ENCODE measurements around the gene SNRNP35.
"Not testable (repeated sequence)": the region's sequence is repeated elsewhere in the genome, so short reads cannot be mapped to it uniquely, and the experiment has no call there.

The SNRNP35 gene, protein sequence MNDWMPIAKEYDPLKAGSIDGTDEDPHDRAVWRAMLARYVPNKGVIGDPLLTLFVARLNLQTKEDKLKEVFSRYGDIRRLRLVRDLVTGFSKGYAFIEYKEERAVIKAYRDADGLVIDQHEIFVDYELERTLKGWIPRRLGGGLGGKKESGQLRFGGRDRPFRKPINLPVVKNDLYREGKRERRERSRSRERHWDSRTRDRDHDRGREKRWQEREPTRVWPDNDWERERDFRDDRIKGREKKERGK

DNA sequence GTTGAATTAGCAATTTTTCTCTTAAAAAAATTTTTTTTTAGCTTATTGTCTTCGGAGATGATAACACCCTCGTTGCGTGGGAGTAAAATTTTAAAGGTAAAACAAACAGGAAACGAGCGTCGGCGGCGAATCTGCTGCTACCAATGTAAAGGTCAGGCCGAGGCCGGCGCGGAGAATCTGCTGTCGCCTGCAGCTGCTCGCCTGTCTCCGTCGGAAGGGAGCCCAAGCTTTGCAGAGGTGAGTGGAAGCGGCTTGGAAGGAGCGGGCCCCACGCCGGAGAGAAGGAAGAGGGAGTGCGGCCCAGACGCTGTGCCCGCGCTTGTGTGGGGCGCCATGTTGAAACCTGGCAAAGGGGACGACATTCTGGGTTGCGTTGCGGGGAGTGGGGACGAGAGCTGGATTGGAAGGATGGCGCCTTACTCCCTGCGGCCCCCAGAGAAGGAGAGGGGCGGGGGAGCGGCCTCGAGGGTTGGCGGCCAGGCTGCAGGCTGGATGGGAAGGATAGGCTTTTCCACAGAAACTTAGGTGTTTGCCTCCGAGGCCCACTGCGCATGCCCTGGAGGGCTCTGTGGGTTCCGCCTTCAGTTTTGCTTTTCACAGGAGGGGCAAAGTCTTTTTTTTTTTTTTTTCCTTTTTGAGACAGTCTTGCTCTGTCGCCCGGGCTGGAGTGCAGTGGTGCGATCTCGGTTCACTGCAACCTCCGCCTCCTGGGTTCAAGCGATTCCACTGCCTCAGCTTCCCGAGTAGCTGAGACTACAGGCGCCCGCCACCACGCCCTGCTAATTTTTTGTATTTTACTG lies at the start of gene SNRNP35:
Gene SNRNP35, plus strand, starts transcription at position 160 of the 800 bp plus-strand sequence. CDS start 7,402 bp downstream, outside the sequence.
- DNase-seq, result peak; percentile 80

DNA sequence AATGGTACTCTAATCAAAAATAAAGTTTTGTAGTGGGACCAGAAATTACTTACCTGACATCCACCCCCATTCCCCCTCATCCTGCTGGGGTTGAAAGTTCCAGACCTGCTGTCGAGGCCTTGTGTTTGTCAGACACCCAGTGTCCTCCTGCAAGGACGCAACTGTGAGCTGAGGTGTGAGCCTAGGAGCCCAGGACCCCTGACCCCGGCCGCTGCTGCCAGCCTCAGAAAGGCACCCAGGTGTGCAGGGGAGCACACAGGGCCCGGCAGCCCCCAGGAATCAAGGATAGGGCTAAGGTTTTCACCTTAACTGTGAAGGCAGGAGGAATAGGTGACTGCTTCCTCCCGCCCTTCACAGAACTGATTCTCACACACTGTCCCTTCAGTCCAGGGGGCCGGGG lies 49.3 kb upstream of the SNRNP35 start:
- not testable (repeated sequence) for DNase-seq

DNA sequence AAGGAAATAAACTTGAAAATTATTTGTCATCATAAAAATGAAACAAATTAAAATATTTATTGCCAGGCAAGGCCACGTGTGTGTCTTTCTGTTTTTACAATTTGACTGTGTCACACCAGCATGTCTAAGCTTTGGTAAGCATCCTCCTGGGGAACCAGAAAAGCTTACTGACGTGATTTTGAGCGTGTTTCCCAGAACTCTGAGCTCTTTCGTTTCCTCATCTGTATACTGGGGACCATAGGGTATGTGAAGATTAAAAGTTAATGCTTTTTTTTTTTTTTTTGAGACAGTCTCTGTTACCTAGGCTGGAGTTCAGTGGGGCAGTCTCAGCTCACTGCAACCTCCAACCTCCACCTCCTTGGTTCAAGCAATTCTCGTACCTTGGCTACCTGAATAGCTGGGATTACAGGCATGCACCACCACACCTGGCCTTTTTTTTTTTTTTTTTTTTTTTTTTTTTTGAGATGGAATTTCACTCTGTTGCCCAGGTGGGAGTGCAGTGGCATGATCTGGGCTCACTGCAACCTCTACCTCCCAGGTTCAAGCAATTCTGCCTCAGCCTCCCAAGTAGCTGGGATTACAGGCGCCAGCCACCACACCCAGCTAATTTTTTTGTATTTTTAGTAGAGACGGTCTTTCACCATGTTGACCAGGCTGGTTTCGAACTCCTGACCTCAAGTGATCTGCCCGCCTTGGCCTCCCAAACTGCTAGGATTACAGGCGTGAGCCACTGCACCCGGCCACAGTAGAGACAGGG lies 48.5 kb upstream of the SNRNP35 start:
- DNase-seq, result peak; percentile 75

DNA sequence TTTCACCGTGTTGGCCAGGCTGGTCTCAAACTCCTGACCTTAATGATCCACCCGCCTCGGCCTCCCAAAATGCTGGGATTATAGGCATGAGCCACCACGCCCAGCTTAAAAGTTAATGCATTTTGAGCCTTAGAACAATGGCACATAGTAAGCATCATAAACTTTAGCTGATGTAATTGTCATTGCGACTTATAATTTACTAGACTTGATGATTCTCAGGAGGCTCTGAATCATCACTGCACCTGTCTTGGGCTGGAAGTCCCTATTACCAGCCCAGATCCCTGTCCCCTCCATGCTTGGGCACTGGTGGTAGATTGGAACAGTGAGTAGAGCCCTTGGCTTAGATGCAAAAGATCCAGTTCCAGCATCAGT lies 47.9 kb upstream of the SNRNP35 start:
- DNase-seq, result no peak

DNA sequence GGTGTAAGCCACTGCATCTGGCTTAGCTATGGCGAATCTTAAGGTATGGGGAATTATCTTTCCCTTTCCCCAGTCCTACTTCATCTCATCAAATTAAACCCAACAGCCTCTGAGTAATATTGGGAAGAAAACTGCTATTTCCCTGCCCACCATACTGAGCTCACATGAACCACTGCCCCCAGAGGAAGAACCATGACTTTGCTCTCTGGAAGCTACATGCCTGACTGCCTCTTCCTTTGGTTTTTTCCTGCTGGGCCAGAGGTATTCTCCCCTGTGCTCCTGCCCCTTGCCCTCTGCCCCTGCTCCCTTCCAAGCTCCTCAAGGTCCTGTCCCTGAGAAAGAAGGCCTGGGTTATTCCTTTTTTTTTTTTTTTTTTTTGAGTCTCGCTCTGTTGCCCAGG lies 36.6 kb upstream of the SNRNP35 start:
- no peak for DNase-seq

DNA sequence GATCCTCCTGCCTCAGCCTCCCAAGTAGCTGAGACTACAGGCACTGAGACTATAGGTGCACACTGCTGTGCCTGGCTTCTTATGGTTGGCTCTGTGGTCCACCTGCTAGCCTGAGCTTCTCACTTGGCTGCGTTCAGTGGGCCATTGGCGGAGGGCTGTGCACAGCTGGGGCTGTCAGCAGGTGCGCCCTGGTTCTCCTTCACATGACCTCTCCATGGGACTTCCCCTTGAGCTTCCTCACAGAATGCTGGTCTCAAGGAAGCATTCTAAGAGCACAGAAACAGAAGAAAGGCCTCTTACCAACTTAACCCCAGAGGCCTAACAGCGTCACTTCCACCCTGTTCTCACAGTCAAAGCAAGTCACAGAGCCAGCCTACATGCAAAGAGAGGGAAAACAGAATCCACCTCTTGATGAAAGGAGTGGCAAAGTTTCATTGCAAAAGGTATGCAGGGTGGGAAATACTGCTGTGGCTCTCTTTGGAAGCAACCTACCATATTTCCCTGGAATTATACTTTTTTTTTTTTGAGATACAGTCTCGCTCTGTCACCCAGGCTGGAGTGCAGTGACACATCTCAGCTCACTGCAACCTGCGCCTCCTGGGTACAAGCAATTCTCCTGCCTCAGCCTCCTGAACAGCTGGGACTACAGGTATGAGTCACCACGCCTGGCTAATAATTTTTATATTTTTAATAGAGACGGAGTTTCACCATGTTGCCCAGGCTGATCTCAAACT lies 30.7 kb upstream of the SNRNP35 start:
- no peak for DNase-seq

DNA sequence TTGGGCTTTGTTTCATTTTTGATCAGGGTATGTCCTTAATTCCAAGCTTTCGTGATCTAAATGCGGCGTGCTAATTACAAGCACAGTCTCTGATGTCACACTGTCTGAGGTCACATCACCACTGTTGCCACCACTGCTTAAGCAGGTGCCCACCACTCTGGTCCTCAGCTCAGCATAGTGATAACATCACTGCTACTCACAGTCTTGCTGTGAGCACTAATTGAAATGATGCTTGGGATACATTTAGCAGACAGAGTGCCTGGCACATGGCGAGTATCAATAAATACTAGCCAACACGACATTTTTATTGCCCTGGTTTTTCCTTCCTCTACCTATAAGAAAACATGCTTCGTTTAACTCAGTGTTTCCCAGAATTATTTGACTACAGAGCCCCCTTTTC lies 29.3 kb upstream of the SNRNP35 start:
- no peak for DNase-seq

DNA sequence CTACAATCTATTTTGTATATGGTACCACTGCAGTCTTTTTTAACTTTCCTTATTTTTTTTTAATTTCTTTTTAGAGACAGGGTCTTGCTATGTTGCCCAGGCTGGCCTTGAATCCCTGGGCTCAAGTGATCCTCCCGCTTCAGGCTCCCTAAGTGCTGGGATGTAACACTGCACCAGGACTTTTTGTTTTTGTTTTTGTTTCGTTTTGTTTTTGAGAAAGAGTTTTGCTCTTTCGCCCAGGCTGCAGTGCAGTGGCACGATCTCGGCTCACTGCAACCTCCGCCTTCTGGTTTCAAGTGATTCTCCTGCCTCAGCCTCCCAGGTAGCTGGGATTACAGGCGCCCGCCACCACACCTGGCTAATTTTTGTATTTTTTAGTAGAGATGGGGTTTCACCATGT lies 28.8 kb upstream of the SNRNP35 start:
- DNase-seq, result not testable (repeated sequence)

DNA sequence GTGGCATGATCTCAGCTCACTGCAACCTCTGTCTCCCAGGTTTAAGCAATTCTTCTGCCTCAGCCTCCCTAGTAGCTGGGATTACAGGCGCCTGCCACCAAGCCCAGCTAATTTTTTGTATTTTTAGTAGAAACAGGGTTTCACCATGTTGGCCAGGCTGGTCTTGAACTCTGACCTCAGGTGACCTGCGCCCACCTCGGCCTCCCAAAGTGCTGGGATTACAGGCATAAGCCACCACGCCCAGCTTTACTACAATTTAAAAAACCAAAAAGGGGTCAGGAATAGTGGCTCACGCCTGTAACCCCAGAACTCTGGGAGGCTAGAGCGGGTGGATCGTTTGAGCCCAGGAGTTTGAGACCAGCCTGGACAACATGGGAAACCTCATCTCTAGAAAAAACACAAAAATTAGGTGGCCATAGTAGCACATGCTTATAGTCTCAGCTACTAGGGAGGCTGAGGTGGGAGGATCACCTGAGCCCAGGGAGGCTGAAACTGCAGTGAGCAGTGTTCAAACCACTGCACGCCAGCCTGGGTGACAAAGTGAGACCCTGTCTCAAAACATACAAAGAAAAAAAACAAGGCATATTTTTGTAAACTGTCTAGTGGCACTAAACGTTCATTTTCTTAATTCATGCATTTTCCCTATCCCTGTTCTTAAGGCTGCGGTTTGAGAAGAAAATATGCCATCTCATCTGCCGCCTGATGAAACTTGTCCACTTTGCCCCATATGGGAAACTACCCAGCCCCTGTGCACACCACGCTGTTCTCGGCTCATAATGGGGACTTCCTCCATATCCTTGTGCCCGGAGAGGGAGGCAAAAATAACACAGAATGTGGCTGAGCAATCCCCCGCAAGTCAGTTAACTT lies 25.8 kb upstream of the SNRNP35 start:
- peak; percentile 57 for DNase-seq

DNA sequence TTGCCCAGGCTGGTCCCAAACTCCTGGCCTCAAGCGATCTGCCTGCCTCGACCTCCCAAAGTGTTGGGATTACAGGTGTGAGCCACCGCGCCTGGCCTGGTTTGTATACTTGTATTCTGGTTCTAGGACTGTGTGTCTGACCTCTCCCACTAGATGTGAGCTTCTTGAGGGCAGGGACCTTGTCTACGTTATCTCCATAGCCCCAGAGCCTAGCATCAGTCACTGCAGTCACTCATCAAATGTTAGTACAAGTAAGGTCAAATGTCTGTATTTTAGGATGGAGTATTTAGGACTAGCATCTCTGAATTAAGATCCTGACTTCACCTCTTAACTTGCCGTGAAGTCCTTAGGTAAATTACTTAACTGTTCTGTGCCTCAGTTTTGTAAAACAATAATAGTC lies 24.3 kb upstream of the SNRNP35 start:
- no peak for DNase-seq

DNA sequence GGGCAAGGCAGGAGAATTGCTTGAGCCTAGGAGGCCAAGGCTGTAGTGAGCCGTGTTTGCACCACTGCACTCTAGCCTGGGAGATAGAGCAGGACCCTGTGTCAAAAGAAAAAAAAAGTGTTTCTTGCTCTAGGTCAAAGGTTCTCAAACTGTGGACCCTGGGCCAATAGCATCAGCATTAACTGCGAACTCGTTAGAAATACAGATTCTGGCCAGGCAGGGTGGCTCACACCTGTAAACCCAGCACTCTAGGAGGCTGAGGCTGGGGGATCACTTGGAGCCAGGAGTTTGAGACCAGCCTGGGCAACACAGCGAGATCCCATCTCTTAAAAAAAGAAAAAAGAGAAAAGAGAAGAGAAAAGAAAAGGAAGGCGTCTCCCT lies 22.3 kb upstream of the SNRNP35 start:
- peak; percentile 25 for DNase-seq

DNA sequence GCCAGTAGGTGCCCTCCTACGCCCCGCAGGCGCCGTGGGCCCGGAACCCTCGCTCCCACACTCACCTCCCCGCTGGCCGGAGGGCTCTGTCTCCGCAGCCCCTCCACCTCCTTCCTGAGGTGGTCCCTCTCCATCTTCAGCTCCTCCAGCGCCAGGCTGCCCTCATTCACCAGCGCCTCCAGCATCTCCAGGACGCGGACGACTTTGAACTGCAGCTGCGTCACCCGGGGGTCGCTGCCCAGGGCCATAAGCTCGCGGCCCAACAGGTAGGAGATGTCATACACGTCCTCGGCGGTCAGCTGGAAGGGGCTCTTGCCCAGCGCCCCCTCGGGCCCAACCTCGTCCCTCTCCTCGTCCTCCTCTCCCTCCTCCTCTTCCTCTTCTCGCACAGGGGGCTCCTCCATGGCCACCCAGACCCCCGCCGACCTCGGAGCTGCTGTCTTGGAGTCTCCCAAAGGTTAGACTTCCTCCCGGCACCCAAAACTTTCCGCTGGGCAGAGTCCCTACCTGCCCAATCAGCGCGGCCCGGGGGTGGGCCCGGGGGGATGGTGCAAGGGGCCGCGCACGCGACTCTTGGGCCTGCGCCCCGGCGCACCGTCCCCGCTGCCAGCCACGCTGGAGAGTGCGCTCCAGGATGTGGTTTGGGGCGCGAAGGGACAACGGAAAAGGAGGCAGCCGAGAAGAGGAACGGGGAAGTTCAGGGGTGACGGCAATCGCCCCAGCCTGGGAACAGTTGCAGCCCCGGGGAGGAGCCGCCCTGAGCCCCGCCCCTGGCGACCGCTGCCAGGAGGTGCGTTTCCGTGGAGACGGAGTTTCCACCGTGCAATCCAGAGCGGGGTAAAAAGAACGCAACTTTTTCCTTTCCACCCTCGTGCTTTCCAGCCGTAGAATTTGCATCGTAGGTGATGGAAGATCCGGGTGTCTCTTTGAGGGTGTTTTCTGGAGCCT lies 21.6 kb upstream of the SNRNP35 start, which contains the start of gene RILPL2:
Gene RILPL2, minus strand, starts transcription at position 668 of the 948 bp plus-strand sequence. Its CDS starts 264 bp downstream, at position 404.
- peak; percentile 97 for DNase-seq

DNA sequence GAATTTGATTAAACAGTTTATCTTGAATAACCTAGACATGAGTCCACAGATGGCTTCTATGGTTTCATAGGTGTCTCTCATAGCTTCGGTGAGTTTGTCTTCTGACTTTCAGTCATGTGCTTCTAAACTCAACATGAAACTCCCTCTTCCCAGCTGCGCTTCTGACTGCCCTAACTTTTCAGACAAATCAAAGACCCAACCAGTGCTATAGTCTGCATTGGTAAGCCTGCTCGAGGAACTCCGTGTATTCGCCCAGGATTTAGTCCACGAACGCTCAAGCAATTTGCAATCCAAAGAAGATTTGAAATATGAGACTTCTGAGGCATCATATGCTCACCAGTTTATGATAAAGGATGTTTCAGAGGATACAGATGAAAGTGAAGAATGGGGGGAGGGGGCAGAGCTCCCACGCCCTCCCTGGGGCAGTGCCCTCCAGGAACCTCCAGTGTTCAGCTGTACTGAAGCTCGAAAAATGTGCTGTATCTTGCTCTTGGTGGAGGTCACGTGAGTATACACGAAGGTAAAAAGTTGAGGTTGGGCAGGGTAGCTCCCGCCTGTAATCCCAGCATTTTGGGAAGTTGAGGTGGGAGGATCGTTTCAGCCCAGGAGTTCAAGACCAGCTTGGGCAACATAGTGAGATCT lies 16.3 kb upstream of the SNRNP35 start:
- no peak for DNase-seq

DNA sequence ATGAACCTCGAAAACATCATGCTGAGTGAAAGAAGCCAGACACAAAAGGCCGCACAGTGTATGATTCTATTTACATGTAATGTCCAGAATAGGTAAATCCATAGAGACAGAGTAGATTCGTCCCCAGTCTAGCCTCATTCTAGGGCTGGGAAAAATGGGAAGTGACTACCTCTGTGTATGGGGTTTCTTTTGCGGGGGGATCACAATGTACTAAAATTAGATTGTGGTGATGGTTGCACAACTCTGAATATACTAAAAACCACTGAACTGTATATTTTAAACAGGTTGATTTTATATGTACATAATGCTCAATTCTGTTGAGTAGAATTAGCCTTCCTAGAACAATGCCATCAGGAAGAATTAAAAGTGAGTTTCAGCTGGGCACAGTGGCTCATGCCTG lies 15.2 kb upstream of the SNRNP35 start:
- DNase-seq, result peak; percentile 89

DNA sequence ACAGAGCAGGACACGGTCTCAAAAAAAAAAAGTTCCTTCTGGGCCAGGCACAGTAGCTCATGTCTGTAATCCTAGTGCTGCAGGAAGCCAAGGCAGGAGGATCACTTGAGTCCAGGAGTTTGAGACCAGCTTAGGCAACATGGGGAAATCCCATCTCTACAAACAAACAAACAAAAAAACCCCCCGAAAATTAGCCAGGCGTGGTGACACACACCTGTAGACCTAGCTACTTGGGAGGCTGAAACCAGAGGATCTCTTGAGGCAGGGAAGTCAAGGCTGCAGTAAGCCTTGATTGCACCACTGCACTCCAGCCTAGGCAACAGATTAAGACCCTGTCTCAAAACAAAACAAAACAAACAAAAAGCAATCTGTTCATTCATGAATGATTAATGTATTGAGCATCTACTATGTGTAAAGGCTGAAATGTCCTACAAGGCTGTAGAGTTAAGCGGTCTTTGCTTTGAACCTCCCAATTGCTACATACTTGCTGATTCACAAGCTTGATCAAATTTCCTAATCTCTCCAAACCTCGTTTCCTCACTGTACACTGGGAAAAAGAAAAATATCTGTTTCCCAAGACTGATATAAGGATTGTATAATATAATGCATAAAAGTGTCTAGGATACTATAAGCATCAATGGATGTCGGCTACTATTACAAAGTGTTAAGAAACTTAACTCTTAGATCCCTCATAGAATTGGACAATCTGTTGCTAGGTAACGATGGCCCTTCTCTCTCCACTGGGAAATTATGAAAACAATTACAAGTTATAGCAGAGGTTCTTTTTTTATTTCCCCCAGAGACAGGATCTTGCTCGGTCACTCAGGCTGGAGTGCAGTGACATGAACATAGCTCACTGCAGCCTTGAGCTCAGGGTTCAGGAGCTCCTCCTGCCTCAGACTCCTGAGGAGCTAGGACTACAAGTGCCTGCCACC lies 13.6 kb upstream of the SNRNP35 start:
- DNase-seq, result no peak

DNA sequence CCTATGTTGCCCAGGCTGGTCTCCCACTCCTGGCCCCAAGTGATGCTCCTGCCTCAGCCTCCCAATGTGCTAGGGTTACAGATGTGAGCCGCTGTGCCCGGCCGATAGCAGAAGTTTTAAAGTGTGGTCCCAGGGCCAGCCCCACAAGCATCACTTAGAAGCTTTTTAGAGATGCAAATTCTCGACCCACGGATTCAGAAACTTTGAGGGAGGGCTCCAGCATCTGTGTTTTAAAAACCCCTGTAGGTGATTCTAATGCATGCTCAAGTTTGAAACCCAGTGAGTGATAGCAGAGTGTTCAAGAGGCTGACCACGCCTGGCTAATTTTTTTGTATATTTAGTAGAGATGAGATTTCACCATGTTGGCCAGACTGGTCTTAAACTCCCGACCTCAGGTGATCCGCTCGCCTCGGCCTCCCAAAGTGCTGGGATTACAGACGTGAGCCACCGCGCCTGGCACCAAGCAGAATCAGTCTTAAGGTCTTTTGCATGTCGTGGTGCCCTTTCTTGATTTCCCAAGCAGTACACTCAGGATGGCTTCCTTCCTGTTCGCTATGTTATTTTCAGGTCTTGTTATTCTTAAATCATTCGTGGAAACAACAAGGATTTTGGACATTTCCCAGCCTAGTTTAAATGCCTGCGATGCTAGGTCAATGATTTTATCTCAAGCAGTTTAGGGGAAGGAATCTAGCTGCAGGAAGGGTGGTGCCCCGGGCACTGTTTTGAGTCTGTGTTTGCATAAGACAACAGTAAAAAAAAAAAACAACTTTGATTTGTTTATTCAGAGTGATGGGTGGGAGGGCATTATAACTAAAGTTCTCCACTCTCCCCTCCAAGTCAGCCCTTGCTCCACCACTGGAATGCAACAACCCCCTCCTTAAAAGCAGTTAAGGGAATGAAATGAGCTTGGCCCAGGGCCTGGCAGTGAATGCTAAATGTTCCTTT lies 12.3 kb upstream of the SNRNP35 start:
- DNase-seq, result peak; percentile 18

DNA sequence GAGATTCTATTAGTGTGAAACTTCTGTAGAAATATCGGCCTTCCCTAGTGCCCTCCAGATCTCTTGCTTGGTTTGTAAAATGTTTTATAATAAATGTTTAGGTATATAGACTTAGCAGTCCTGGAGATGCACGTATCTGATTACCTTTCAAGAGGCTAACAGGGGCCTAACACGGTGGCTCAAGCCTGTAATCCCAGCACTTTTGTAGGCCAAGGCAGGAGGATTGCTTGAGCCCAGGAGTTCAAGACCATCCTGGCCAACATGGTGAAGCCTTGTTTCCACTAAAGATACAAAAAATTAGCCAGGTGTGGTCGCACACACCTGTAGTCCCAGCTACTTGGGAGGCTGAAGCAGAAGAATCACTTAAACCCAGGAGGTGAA lies 11.6 kb upstream of the SNRNP35 start:
- DNase-seq, result no peak

DNA sequence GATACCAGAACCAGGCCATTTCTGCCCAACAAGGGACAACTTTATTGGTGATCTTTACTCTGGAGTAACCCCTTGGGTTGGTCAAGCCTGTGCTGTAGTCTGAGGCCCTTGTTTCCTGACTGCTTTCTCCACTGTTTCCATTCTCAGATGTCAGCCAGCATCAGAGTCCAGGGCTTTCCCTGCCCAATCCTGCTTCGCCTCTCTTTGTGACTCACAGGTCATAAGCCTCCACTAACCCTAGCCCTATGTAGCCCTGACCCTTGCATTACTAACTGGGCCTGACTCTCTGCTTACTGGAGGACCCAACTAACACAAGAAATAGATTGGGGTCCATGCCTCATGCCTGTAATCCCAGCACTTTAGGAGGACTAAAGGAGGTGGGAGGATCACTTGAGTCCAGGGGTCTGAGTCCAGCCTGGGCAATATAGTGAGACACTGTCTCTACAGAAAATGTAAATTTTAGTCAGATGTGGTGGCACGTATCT lies 8.6 kb upstream of the SNRNP35 start:
- peak; percentile 29 for DNase-seq

All from MV-4-11 (cell line).